GM23338 (cell line): Measurements from ENCODE around the gene CNST. TPM values are rescaled to one million over a fixed set of nuclear protein-coding genes. Genes with fewer than 3 reads are reported as not detected.

Experiments
- EZH2 ChIP-seq: fragments of 200-600 bp; sonication (generic); IDR thresholded peaks from one replicate; pipeline ENCODE4 v1.8.0; 2017; ENCODE audit warnings: antibody characterized with exemption, mild to moderate bottlenecking, low read depth; ENCODE audit not compliant: unreplicated experiment
- JUNB ChIP-seq: IDR thresholded peaks from one replicate; pipeline ENCODE4 v1.6.1; 2016; ENCODE audit warnings: antibody characterized with exemption; ENCODE audit not compliant: unreplicated experiment
- NANOG ChIP-seq: IDR thresholded peaks from 2 replicates; pipeline ENCODE4 v1.6.1; 2016; ENCODE audit warnings: antibody characterized with exemption, borderline replicate concordance
- REST ChIP-seq: IDR thresholded peaks from one replicate; pipeline ENCODE4 v1.6.1; 2018; ENCODE audit warnings: antibody characterized with exemption; ENCODE audit not compliant: unreplicated experiment
- STAT1 ChIP-seq: IDR thresholded peaks from one replicate; pipeline ENCODE4 v1.6.1; 2016; ENCODE audit warnings: antibody characterized with exemption; ENCODE audit not compliant: unreplicated experiment
- ZNF114 ChIP-seq: fragments of 250-450 bp; sonication (Bioruptor Pico); IDR thresholded peaks from 2 replicates; pipeline ENCODE4 v1.5.0; 2020; ENCODE audit warnings: mild to moderate bottlenecking, moderate library complexity
- ZNF462 ChIP-seq: fragments of 250-450 bp; sonication (Bioruptor Pico); IDR thresholded peaks from 2 replicates; pipeline ENCODE4 v1.5.0; 2020; ENCODE audit warnings: mild to moderate bottlenecking, moderate library complexity
- polyA plus RNA-seq: library from polyadenylated mRNA; unstranded; fragments of >200 nt; fragmentation: Nextera tagmentation; extraction: Ambion mirVana; gene quantifications from 2 replicates; pipeline ENCODE4 v1.2.1, GENCODE V29; 2016
- total RNA-seq: library from RNA; depleted of rRNA; stranded (reverse); fragments of >200 nt; shearing (Covaris generic); gene quantifications from 2 replicates; pipeline ENCODE4 v1.2.3, GENCODE V29; 2014
- TF ChIP-seq, protein P1 (sequence below): IDR thresholded peaks from 2 replicates; pipeline ENCODE4 v1.6.1; 2016; ENCODE audit warnings: antibody characterized with exemption

CNST gene
- total and polyA plus RNA-seq, 2 experiments from 2014 or later = 8.1 to 17.6 TPM

GRCh38 chr1:246558041-246558440 is 8.2 kb upstream of the CNST start (continued):
- no peak for TF ChIP-seq ZNF462 (CRISPR knock-in tag)
- no peak for TF ChIP-seq ZNF114 (CRISPR knock-in tag)
- TF ChIP-seq NANOG = no peak
- TF ChIP-seq STAT1 = no peak
- TF ChIP-seq EZH2 = no peak
- TF ChIP-seq JUNB = no peak
- TF ChIP-seq, protein P1, sequence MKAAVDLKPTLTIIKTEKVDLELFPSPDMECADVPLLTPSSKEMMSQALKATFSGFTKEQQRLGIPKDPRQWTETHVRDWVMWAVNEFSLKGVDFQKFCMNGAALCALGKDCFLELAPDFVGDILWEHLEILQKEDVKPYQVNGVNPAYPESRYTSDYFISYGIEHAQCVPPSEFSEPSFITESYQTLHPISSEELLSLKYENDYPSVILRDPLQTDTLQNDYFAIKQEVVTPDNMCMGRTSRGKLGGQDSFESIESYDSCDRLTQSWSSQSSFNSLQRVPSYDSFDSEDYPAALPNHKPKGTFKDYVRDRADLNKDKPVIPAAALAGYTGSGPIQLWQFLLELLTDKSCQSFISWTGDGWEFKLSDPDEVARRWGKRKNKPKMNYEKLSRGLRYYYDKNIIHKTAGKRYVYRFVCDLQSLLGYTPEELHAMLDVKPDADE = no peak
- no peak for TF ChIP-seq REST
